GM18907 (cell line): ENCODE measurements around the gene MX1.

Source experiments
- ATAC-seq: cut with Tn5 transposase; IDR thresholded peaks from one replicate; pipeline ENCODE4 v1.9.1; 2021; ENCODE audit warnings: mild to moderate bottlenecking, moderate library complexity; ENCODE audit not compliant: unreplicated experiment

MX1 gene, protein sequence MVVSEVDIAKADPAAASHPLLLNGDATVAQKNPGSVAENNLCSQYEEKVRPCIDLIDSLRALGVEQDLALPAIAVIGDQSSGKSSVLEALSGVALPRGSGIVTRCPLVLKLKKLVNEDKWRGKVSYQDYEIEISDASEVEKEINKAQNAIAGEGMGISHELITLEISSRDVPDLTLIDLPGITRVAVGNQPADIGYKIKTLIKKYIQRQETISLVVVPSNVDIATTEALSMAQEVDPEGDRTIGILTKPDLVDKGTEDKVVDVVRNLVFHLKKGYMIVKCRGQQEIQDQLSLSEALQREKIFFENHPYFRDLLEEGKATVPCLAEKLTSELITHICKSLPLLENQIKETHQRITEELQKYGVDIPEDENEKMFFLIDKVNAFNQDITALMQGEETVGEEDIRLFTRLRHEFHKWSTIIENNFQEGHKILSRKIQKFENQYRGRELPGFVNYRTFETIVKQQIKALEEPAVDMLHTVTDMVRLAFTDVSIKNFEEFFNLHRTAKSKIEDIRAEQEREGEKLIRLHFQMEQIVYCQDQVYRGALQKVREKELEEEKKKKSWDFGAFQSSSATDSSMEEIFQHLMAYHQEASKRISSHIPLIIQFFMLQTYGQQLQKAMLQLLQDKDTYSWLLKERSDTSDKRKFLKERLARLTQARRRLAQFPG

DNA sequence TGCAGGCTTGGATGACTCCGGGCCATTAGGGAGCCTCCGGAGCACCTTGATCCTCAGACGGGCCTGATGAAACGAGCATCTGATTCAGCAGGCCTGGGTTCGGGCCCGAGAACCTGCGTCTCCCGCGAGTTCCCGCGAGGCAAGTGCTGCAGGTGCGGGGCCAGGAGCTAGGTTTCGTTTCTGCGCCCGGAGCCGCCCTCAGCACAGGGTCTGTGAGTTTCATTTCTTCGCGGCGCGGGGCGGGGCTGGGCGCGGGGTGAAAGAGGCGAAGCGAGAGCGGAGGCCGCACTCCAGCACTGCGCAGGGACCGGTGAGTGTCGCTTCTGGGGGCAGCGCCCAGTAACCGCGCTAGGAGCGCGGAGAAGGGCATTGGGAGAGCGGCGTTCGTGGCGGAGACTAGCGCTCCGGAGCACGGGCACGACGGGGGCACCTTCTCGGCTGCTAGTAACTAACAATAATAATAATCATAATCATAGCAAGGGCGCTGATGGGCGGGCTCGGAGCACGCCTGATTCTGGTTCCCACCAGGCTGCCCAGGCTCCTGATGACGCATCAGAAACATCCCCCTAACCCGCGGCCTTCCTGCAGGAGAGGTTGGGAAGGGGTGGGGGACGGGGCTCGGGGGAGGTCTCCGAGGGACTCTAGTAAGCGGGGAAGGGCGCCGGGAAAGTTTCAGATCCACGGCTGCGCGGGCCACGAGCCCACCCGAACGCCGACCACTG is at the start of gene MX1:
MX1 (plus strand) TSS at position 286 of the 722 bp plus-strand sequence. CDS start 5,832 bp downstream, outside the sequence.
- peak; percentile 85 for ATAC-seq

DNA sequence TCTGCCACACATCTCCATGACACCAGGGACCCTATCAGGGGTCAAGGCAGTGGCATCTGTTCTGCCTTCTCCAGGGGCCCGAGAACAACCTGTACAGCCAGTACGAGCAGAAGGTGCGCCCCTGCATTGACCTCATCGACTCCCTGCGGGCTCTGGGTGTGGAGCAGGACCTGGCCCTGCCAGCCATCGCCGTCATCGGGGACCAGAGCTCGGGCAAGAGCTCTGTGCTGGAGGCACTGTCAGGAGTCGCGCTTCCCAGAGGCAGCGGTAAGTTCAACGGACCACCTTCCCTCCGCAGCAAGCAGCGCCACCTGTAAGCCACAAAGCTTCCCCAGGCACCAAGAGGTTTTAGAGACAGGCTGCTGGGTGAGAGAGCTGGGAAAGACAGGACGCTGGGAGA is 48.3 kb upstream of the MX1 start:
- no peak for ATAC-seq

GRCh38 chr21:41378849-41379248 is 47.2 kb upstream of the MX1 start:
- no peak for ATAC-seq

DNA sequence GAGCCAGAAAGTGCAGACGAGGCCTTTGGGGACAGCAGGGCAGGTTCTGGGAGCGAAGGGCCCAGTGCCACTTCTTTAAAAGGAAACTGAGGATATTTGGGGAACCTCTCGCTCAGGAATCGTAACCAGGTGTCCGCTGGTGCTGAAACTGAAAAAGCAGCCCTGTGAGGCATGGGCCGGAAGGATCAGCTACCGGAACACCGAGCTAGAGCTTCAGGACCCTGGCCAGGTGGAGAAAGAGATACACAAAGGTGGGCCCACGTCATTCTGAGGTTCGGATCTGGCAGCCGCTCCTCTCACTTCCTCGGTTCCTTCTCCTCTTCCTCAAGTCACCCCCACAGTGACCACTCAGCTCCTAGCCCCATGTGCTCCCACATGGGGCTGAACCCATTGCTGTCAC is 46.1 kb upstream of the MX1 start:
- ATAC-seq: no peak

DNA sequence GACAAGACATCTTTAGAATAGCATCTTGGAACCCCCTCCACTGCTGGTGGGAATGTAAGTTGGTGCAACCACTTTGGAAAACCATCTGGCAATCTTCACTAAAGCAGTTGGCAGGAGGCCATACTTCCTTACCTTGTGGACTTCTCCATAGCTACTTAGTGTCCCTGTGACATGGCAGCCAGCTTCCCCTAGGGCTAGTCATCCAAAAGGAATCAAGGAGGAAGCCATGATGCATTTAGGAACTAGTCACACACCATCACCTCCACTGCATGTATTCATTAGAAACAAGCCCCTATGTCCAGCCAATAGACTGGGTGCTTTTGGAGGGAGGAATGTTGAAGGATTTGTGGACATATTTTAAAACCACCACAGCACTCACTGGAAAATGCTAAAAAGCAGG is 44.3 kb upstream of the MX1 start:
- no peak for ATAC-seq

GRCh38 chr21:41387042-41387819 is 38.8 kb upstream of the MX1 start:
- no peak for ATAC-seq

GRCh38 chr21:41387824-41388223 is 38.2 kb upstream of the MX1 start:
- ATAC-seq: no peak

GRCh38 chr21:41388259-41388658 is 37.8 kb upstream of the MX1 start:
- no peak for ATAC-seq

DNA sequence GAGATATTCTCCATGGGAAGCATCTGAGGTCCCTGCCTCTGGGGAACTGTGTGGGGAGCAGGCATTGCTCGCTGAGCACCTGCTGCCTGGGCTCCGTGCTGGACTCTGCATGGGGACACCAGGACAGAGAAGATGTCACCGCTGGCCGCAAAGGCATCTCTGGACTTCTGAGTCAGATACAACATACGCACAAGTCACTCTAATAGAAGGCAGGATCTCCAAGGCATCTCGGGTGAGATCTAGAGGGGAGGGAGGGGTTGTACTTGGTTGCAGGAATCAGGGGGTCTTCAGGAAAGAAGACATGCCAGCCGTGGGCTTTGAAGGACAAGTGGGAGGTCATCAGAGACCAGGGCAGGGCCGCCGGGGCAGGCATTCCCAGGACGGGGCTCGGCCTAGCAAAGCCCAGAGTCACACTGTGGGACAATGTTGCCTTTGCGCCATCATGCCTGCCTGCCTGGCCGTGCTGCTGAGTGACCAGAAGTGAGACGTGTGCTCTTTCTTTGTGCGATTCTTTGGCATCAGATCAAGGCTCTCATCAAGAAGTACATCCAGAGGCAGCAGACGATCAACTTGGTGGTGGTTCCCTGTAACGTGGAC is 35.9 kb upstream of the MX1 start:
- no peak for ATAC-seq

DNA sequence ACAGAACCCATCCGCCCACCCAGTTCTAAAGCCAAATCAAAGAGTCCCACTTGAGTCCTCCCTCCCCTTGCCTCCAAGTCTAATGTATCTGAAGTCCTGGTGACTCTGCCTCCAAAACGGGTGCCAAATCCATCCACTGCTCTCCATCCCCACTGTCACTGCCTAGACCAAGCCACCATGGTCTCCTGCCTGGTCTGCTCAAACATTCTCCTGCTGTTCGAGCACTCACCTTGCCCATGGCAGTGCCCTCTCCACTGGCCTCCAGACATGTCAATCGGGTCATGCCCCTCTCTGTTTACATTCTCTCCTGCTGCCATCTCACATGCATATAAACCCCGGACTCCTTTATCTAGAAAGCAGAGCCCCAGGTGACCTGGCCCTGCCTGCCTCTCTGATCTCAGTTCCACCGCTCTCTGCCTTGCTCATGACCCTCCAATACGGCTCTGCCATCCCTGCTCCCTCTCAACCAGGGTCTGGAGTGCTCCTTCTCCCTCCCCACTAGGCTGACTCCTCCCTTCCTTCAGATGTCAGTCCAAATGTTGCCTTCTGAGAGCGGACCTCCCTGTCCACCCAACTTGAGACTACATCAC is 32.1 kb upstream of the MX1 start:
- ATAC-seq: no peak

GRCh38 chr21:41396558-41397075 is 29.4 kb upstream of the MX1 start:
- no peak for ATAC-seq

GRCh38 chr21:41397471-41397891 is 28.6 kb upstream of the MX1 start:
- ATAC-seq: no peak

DNA sequence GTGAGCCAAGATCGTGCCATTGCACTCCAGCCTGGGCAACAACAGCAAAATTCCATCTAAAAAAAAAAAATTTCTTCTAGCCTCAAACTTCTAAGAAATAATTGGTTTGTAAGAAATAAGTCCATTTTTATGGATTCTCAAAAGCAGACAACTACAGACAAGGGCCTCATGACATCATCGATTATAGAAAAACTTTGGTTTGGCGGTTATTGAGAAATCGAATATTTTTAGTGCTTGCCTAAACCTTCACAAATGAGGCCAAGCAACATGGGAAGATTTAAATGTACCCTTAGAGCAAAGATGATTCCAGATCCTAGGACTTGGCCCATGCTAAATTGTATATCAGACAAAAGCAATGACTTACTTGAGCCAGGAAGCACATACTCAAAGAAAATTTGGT is 27.8 kb upstream of the MX1 start:
- ATAC-seq: no peak

DNA sequence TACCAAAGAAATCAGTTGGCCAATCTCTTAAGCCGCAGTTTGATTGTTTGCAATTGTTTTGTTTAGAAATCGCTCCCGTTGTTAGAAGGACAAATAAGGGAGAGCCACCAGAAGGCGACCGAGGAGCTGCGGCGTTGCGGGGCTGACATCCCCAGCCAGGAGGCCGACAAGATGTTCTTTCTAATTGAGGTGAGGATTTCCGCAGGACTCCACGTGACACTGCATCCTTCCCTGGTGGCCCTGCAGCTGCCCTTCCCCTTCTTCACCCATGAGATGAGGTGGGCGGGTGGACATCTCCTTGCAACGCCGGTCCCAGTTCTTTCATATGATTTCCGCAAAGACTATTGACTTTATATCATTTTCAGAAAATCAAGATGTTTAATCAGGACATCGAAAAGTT is 27.2 kb upstream of the MX1 start:
- ATAC-seq: no peak

DNA sequence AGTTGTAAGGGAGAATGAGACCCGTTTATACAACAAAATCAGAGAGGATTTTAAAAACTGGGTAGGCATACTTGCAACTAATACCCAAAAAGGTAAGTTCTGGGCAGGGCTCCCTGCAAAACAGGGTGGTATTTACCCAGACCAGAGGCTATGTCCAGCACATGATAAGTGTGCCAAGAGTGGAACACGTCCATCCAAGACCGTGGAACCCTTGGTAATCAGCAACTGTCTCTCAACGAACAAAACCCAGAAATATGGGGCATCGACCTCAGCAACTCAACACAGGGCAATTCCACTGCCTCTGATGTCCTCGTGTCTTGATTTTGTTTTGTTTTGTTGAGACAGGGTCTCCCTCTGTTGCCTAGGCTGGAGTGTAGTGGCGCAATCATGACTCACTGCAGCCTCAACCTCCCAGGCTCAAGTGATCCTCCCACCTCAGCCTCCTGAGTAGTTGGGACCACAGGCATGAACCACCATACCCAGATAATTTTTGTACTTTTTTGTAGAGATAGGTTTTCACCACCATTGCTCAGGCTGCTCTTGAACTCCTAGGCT is 26.7 kb upstream of the MX1 start:
- no peak for ATAC-seq

DNA sequence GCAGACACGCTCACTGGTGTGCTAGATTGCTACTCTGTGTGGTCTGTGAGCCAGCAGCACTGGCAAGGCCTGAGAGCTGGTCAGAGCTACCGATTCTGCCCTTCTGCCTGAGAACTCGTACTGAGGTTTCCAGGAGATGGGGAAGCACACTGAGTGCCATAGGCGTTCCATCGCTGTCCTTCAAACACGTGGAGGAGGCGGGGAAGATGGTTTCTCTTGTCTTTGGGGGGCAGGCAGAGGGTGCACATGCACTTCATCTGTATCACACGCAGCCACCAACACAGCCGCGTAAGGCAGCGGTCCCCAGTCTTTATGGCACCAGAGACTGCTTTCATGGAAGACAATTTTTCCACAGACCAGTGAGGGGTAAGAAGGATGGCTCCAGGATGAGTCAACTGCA is 23.8 kb upstream of the MX1 start:
- no peak for ATAC-seq

DNA sequence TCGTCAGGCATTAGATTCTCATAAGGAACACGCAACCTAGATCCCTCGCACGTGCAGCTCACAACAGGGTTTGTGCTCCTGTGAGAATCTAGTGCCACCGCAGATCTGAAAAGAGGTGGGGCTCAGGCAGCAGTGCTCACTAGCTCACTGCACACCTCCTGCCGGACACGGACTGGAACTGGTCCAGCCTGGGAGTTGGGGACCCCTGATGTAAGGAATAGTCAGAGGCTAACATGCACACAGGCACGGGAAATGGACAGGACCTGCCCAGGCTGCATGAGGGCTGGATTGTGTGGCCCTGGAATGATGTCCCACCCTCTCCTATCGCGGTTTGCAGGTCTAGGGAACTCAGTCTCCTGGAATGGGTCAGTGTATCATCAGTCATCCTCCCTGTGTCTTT is 23.2 kb upstream of the MX1 start:
- no peak for ATAC-seq

DNA sequence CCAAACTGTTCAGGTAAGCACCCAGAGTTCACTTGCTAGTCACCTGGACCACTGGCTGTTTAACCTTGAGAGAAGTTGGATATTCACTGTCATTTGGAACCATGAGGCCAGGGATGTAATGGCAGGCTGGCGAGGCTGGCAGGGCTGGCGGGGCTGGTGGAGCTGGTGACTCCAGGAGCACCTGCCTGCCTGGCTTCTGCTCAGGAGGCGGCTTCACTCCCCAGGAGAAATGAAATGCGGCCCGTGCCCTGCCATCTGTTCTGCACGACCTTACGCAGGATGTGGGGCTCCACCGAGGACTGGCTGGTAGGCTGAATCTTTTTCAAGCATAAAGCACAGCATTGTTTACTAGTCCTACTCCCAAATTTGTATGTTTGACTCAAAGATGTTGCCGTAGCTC is 22.7 kb upstream of the MX1 start:
- ATAC-seq: no peak

GRCh38 chr21:41403966-41404365 is 22.1 kb upstream of the MX1 start:
- ATAC-seq: no peak

DNA sequence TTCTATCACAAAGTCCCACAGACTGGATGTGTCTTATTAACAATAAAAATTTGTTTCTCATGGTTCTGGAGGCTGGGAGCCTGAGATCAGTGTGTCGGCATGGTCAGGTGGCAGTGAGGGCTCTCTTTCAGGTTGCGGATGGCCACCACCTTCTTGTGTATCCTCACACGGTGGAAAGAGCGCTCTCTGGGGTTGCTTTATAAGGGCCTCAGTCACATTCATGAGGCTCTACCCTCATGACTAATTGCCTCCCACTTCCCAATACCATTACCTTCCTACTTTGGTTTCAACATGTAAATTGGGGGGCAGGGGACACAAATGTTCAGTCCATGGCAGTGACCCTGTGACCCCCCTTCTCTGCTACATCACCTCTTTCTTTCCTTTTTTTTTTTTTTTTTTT is 20.7 kb upstream of the MX1 start:
- ATAC-seq: no peak
